Mucosa of gallbladder (tissue), 1 donor: ENCODE data around the gene TLNRD1. TPM values are rescaled to one million over a fixed set of nuclear protein-coding genes. Genes with fewer than 3 reads are reported as not detected.
"Not testable (repeated sequence)": the region's sequence is repeated elsewhere in the genome, so short reads cannot be mapped to it uniquely, and the experiment has no call there.

Experiments
- DNase-seq: peaks from one replicate; pipeline ENCODE4 v3.0.0-alpha.2; 2020; ENCODE audit warnings: low spot score
- total RNA-seq: library from RNA; stranded (reverse); gene quantifications from one replicate; pipeline ENCODE4 v1.2.1, GENCODE V29; 2021
- donor health status: DM: no; HTN: no; CAD: no.

TLNRD1 gene
- total RNA-seq: 26.0 TPM

GRCh38 chr15:81000624-81001151 is at the start of gene TLNRD1:
TSS of gene TLNRD1 (plus strand) at chr15:81000923. CDS start at chr15:81002272, 1,349 bp downstream.
- peak; percentile 90 for DNase-seq

- DNase-seq: no peak
Measured at GRCh38 chr15:80951941-80952340, 48.8 kb upstream of the TLNRD1 start.

- no peak for DNase-seq
Measured at GRCh38 chr15:80953001-80953952, 47.4 kb upstream of the TLNRD1 start.

- DNase-seq: no peak
Measured at GRCh38 chr15:80953953-80954778, 46.6 kb upstream of the TLNRD1 start.

- DNase-seq: not testable (repeated sequence)
Measured at GRCh38 chr15:80955571-80956452, 44.9 kb upstream of the TLNRD1 start.

GRCh38 chr15:80957556-80957955 is 43.2 kb upstream of the TLNRD1 start:
- no peak for DNase-seq

GRCh38 chr15:80957976-80958375 is 42.7 kb upstream of the TLNRD1 start:
- DNase-seq: no peak

GRCh38 chr15:80958818-80959495 is 41.8 kb upstream of the TLNRD1 start:
- no peak for DNase-seq

- DNase-seq: not testable (repeated sequence)
Measured at GRCh38 chr15:80965454-80965853, 35.3 kb upstream of the TLNRD1 start.

GRCh38 chr15:80966431-80967197 is 34.1 kb upstream of the TLNRD1 start:
- no peak for DNase-seq

GRCh38 chr15:80967451-80967850 is 33.3 kb upstream of the TLNRD1 start:
- peak; percentile 34 for DNase-seq

GRCh38 chr15:80967991-80968510 is 32.7 kb upstream of the TLNRD1 start:
- DNase-seq: no peak

- DNase-seq: no peak
Measured at GRCh38 chr15:80969316-80969715, 31.4 kb upstream of the TLNRD1 start.

GRCh38 chr15:80970018-80970657 is 30.6 kb upstream of the TLNRD1 start:
- peak; percentile 67 for DNase-seq

- no peak for DNase-seq
Measured at GRCh38 chr15:80970658-80971057, 30.1 kb upstream of the TLNRD1 start.

GRCh38 chr15:80971143-80971542 is 29.6 kb upstream of the TLNRD1 start:
- DNase-seq: no peak

GRCh38 chr15:80972276-80972675 is 28.4 kb upstream of the TLNRD1 start:
- DNase-seq: no peak

GRCh38 chr15:80974914-80975313 is 25.8 kb upstream of the TLNRD1 start:
- DNase-seq: no peak

- DNase-seq: no peak
Measured at GRCh38 chr15:80976851-80977250, 23.9 kb upstream of the TLNRD1 start.
